ENCODE results near the gene ASTN2. TPM values are rescaled to one million over a fixed set of nuclear protein-coding genes. Genes with fewer than 3 reads are reported as not detected.

ASTN2 gene
- total RNA-seq, 4 donors from 2014 or later, result 3.2 to 7.0 (median 5.4) TPM

DNA sequence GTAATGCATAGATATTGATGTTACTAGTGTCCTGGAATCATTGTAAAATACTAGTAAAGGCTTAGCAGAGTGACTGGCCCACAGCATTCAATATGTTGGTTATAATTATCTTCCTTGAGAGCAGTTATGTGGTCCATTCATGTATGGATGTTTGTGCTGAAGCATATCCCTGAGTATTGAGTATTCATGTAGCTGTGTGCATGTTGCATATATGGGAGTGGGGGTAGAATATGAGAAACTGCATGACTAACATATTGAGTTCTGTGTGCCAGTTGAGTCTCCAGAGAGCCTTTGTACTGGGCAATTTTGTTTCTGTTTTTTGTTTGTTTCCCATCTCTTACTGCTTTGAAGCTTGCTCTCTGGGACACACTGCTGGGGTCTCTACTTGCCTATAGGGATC, 950.4 kb downstream of the ASTN2 start:
- TF ChIP-seq, protein P1, sequence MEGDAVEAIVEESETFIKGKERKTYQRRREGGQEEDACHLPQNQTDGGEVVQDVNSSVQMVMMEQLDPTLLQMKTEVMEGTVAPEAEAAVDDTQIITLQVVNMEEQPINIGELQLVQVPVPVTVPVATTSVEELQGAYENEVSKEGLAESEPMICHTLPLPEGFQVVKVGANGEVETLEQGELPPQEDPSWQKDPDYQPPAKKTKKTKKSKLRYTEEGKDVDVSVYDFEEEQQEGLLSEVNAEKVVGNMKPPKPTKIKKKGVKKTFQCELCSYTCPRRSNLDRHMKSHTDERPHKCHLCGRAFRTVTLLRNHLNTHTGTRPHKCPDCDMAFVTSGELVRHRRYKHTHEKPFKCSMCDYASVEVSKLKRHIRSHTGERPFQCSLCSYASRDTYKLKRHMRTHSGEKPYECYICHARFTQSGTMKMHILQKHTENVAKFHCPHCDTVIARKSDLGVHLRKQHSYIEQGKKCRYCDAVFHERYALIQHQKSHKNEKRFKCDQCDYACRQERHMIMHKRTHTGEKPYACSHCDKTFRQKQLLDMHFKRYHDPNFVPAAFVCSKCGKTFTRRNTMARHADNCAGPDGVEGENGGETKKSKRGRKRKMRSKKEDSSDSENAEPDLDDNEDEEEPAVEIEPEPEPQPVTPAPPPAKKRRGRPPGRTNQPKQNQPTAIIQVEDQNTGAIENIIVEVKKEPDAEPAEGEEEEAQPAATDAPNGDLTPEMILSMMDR (IDR thresholded peaks at IDR 0.05; ENCODE audit: low read depth), result no peak

DNA sequence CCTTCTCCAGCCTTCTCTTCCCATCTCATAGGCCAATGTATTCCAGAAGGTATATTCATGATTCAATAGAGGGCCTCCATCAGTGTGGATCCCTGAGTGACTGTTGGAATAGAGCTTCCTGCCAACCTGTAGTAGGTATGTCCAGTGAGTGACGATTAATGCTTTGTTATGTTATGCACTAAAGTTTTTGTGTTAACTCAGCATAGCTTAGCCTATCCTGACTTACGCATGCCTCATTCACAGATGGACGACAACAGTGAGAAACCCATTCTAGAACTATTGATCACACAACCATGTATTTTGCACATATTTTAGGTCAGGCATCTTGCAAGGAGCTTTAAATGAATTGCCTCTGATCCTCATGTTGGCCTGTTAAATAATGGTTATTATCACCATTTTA, 953.2 kb downstream of the ASTN2 start:
- TF ChIP-seq, protein P1 (IDR thresholded peaks at IDR 0.05; ENCODE audit: low read depth), result no peak

DNA sequence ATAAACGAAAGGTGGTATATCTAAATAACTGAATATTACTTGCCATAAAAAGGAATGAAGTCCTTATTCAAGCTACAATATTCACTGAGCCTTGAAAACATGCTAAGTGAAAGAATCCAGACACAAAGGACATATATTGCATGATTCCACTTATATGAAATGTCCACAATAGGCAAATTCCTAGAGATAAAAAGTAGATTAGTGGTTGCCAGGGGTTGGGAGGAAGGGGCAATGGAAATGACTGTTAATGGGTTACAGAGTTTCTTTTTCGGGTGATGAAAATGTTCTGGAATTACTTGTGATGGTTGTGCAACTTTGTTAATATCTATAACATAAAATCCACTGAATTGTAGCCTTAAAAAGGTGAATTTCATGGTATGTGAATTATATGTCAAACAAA, 954.8 kb downstream of the ASTN2 start:
- TF ChIP-seq, protein P1 (IDR thresholded peaks at IDR 0.05; ENCODE audit: low read depth), result no peak

DNA sequence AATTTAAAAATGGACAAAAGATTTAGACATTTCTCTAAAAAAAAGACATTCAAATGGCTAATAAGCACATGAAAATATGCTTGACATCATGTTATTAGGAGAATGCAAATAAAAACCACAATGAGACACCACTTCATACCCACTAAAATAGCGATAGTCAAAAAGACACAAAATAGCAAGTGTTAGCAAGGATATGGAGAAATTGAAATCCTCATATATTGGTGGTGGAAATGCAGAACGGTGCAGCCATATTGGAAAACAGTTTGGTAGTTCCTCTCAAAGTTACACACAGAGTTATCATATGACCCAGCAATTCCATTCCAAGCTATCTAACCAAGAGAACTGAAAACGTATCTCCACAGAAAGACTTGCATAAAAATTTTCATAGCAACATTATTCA, 955.3 kb downstream of the ASTN2 start:
- TF ChIP-seq, protein P1 (IDR thresholded peaks at IDR 0.05; ENCODE audit: low read depth), result no peak

DNA sequence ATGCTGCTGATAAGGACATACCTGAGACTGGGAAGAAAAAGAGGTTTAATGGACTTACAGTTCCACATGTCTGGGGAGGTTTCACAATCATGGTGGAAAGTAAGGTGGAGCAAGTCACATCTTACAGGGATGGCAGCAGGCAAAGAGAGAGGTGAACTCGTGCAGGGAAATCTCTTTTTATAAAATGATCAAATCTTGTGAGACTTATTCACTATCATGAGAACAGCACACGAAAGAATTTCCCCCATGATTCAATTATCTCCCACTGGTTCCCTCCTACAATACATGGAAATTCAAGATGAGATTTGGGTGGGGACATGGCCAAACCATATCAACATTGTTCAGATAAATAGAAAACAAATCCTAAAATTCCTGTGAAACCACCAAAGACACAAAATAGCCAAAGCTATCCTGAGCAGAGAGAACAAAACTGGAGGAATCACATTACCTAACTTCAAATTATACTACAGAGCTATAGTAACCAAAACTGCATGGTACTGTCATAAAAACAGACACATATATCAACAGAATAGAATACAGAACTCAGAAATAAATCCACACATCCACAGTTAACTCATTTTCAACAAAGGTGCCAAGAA, 958.3 kb downstream of the ASTN2 start:
- TF ChIP-seq, protein P1 (IDR thresholded peaks at IDR 0.05; ENCODE audit: low read depth), result no peak

DNA sequence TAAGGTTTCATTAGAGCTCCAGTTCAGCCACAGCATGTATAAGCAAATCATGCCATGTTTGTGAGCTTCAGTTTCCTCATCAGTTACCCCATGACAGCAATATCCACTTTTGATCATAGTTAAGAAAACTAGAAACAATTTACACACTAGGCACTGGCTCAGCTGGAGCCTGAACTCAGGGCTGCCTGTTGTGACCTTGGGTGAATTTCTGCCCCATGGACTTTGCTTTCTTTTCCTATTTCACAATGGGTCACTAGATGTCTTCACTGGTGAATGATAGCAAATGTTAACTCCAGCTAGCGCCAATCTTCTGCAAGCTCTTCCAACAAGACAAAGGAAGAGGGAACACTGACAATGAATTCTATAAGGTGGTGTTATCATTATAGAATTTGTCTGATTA, 961.1 kb downstream of the ASTN2 start:
- TF ChIP-seq, protein P1 (IDR thresholded peaks at IDR 0.05; ENCODE audit: low read depth), result no peak

DNA sequence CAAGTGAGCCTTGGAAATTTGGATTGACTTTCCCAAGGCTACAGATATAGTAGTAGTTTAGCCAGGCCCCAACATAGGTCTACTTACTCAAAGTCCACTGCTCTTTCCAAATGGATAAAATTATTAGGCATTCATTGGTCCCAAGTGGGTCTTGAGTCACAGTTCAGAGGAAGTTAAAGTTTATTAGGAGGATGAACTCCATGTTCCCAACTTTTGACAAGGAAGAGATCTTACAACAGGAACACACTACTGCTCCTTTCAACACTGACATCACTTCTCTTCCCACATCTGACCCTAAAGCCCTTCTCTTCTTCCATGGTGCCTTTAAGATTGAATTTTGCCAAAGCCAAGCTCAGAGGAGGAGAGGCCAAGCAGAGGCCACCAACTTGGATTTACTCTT, 962.2 kb downstream of the ASTN2 start:
- TF ChIP-seq, protein P1 (IDR thresholded peaks at IDR 0.05; ENCODE audit: low read depth), result no peak
